ENCODE results near the gene SH3GL3.

The SH3GL3 gene, protein sequence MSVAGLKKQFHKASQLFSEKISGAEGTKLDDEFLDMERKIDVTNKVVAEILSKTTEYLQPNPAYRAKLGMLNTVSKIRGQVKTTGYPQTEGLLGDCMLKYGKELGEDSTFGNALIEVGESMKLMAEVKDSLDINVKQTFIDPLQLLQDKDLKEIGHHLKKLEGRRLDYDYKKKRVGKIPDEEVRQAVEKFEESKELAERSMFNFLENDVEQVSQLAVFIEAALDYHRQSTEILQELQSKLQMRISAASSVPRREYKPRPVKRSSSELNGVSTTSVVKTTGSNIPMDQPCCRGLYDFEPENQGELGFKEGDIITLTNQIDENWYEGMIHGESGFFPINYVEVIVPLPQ

DNA sequence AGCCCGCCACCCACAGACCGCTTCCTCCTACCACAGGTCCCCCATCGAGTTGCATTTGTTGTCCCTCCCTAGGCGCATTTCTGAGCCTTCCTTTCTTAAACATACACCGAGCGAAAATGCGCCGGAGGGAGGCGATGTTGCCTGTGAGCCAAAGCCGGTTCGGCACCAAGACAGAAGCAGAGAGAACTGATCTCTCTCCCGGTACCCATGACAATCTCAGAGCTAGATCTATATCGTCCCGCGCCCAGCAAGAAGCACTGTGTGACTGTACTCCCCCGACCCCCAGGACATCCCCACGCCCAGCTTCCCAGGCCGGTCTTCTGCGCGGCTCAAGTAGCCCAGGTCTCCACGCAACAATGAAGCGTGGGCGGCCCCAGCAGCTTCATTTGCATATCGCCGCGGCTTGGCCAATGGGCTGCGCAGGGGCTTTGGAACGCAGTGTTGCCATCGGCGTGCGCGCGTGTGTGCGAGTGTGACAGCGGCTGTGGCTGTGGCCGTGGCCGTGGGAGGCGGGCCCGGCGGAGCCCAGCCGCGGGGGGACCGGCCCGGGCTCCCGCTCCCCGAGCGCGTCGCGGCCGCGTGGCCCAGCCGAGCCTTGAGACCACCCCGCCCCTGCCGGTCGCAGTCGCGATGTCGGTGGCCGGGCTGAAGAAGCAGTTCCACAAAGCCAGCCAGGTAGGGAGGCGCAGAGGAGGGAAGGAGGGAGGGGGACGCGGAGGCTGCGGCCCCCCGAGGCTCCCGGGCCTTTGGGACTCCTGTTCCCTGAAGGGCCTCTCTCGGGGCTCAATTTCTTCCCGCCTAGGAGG, at the start of gene SH3GL3:
SH3GL3 (plus strand) TSS at position 438 of the 806 bp plus-strand sequence; CDS start at position 631, 193 bp downstream.
- DNase-seq, result peak; percentile 37

DNA sequence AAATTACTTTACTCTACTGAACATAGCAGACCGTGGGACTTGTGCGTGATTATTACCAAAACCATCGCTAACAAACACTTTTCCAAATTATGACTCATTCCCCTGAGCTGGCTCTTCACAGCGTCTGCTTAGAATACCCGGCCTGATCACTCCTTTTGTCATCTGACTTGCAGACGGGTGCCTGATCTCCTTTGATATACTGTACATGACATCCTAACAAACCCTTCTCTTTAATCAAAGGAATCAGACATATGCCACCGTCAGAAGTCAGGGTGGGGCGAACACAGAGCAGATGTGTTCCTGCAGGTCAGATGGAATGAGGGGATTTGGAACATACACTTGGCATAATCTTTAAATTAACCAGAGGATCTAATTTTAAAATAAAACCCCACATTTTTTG, 48.5 kb upstream of the SH3GL3 start:
- DNase-seq, result no peak

DNA sequence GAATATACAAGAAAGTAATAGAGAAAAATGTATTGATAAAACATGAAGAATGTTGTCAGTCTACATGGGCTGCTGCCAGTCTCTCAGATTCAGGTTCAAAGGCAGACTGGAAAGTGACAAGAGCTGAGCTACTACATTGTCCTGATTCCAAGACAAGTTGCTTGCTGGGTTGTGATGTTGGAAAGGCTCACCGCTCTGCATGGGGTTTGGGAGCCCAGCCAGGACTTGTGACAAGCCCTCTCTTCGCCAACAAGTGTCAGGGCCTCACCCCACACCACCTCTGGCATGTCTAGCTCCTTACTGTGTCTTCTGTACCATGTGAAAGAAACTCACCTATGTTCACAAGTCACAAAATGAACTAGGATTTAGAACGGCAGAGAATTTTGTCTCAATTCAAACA, 43.0 kb upstream of the SH3GL3 start:
- no peak for DNase-seq

DNA sequence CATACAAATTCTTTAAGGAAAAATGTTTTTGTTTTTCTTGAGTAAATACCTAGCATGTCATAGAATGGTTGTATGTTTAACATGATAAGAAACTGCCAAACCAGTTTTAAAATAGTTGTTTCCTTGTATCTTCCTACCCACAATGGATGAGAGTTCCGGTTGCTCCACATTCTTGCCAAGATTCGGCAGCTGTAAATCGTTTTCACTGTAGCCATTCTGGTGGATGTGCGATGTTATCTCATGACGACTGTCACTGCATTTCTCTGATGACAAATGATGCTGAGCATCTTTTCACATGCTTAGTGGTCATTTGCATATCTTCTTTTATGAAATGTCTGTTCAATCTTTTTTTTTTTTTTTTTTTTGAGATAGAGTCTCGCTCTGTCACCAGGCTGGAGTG, 36.6 kb upstream of the SH3GL3 start:
- no peak for DNase-seq

DNA sequence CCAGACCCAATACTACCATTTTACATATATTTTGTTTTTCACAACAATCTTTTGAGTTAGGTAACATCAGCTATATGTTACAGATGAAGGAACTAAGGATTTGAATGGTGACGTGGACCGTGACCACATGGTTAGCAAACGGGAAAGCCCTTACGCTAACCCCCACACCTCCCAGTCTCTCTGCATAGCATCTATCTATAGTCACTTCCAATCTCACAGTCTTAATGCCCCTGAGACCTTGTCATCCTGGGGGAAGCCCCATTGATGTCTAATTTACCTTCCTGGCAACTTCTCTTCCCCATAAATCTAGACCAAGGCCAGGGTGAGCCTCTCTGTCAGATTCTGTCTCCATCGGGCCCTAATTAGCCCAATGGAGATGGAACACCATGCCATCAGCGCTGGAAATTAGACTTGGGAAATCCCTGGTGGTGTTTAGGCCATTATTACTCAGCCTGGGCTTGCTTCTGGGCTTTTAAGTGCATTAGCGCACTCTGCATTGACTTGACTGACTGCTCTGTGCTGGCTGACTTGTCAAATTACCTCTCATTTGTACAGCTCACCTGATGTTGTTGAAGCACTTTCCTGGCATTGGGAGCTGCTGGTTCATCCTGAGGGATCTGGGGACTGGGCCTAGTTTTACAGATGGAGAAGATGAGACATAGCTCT, 34.0 kb upstream of the SH3GL3 start:
- DNase-seq, result no peak

DNA sequence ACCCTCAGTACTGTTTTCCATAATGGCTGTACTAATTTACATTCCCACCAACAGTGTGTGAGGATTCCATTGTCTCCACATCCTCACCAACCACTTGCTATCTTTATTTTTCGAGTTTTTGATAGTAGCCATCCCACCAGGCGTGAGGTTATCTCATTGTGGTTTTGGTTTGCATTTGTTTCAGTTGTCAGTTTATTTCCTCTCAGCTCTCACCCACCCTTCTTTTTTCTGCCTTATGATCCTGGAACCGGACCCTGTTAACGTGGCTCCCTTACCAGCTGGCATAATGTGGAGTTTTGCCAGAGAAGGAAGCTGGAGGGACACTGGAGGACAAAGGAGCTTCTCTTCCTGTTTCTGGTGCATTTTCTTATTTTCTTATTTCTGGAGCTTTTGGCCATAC, 25.1 kb upstream of the SH3GL3 start:
- no peak for DNase-seq

DNA sequence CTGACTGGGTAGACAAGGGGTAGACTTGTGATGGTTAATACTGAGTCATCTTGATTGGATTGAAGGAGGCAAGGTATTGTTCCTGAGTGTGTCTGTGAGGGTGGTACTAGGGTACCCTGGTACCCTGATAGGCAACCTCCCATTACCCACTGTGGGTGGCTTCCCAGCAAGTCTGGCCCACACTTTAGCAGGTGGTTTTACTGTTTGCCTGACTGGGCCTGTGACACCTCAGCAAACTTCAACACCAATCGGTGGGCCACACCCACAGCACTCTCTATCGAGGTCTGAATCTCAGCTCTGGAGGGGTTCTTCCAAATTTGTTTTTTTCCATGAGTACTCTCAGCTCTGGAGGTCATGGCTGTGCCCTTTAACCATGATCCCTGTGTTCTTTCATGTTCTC, 24.6 kb upstream of the SH3GL3 start:
- no peak for DNase-seq

DNA sequence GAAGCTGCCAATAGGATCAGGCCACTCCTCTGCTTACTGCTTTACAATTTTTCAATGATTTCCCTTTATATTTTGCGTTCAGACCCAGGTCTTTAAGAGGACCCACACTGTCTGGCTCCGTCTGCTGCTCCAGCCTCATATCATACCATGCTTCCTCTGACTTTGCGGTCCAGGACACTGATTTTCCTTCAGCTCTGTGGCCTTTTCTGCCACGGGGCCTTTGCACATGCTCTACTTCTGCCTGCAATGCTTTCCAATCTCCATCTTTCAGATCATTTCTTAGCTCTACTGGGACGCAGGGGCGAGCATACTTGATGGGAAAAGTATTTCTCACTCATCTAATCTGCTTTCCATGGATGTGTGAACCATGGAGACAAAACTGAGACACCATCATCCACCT, 23.0 kb upstream of the SH3GL3 start:
- DNase-seq, result no peak

DNA sequence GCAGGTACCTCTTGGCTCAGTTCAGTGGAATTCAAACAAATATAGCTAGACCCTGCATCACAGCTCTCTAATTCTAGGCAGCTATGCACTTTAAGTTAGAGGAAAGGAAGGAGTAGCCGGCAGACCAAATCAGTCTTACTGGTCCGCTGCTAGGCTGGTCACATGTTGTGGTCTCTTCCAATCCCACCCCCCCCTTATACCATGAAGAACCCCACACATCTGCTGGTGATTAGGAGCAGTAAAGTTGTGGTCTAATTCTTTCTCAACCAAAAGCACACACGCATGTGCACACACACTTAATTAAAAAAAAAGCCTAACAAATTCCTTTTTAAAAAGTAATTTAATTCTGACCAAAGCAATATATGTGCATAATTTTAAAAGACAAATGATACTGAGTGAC, 16.7 kb upstream of the SH3GL3 start:
- DNase-seq, result no peak

DNA sequence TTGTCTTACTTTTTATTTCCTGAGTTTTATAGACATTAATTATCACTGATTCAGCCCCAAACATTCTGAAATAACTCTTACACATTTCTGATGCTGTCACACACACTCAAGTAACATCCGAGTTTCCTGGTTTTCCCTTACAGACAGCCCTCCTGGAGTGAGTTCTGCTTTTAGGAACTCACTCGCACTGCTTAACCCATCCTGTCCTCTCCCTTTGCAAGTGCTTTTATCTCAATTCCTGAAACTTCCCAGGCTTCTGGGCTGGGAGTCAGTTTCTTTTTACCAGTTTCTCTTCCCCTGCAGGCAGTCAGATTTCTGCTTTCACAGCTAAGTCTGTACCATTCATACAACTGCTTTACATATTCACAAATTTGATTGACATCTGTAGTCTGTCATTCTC, 15.6 kb upstream of the SH3GL3 start:
- DNase-seq, result no peak

DNA sequence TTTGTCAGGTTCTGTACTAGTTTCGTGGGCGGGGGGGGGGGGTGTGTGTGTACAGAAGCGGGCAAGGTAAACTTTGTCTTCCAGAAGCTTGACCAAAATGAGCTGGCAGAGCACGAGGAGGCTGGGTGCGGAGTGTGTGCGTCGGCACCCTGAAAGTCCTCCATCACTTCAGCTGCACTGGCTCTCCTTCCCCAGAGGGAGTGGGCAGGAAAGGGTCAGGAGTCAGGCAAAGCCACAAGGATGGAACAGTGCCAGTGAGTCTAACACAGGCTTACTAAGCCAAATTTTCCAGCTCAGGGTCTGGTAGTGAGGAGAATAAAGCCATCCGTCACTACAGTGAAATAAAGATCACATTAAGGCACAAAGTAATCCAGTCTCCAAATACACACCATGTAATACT, 11.9 kb upstream of the SH3GL3 start:
- DNase-seq, result no peak

DNA sequence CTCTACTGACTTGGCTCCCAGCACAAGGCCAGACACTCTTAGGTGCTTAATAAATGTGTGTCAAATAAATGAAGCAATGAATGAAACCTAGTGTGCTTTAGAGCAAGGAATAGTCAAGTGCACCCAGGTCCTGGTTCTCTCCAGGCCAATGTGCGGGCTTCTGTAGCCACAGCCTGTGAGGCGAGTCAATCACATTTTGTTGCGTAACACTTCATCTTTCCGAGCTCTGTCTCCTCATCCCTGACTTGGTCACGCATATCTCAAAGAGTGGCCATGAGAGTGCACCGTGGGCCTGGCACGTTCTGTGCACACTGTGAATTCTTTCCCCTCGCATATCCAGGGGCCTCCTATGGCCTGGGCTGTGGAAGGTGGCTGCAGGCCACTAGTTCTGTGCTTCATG, 11.4 kb upstream of the SH3GL3 start:
- no peak for DNase-seq

DNA sequence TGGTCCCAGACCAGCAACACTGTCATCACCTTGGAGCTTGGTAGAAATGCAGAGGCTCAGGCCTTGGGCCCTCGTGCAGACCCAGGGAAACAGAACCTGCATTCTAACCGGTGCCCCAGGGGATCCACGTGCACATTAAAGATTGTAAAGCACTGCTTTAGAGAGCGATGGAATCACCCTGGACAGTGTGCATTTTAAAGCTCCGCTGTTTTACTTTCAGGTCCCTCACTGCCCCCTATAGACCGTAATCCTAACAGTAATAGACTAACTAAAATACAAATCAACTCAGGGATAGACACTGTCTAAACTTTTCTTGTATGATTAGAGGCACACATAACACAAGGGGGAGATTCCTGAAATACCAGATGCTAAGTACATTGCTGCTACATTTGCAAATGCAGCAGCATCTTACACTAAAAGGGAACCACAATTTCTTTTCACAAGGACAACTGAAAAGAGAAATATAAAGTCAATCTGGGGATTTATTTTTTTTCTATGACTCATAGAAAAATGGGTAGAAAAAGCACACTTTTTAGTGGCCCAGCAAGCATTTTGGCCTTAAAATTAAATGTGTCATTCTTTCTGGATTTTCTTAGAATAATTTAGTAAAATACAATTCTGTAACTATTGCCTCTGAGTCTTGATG, 10.5 kb upstream of the SH3GL3 start:
- DNase-seq, result no peak

DNA sequence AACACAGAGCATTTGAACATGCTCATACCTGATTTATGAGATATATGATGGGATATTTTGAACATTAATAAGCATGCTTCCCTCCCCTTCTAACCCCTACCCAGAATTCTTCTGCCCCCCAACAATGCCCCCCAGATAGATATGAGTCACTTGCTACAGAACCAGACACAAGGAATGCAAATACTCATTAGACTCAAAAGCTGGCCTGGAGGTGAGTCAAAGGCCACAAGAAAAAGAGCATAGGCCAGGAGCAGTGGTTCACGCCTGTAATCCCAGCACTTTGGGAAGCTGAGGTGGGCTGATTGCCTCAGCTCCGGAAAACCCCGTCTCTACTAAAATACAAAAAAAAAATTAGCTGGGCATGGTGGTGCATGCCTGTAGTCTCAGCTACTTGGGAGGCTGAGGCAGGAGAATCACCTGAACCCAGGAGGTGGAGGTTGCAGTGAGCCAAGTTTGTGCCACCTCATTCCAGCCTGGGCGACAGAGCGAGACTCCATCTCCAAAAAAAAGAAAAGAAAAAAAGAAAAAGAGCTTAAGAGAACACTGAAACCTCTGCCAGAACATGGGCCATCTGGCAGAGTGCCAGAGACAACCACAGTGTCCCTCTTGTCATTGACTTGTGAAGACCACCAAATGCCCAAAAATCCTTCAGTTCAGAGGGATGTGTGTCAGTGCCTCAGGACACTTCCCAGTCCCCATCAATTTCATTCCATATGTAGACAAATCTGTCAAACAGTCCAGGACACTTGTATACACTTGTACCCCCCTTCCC, 3.9 kb upstream of the SH3GL3 start:
- DNase-seq, result no peak

DNA sequence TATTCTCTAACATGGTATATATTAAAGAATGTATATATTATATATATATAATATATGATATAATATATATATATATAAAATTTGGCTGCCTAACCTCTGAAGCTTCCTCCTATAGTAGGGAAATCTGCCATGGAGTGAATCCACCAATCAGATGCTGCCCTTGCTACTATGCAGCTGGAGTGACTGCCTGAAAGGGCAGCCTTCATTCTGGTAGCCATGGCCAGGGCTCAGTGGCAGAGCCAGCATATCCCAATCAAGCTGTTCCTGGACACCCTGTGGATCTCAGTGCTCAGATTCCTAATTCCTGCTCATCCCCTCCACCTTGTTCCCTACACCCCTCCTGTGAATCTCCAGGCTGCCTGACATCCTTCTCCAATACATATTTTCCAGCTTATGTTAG, 2.2 kb upstream of the SH3GL3 start:
- DNase-seq, result no peak

DNA sequence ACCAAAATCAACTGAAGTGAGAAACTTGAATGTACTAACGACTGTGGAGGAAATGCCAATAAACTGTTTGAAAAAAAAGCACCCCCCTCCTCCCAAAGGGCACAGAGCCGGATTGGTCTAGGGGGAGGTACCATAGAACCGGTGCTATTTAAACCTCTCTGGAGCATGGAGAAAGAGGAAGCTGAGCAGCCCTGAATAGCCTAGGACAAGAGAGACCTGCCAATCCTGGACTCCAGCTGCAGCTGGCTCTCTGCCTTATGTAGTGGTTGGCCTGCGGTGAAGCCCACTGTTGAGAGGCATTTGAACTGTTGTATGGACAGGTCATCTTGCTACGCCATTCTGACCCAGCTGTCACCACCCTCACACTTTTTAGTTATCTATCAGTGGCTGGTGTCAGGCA, 1.5 kb upstream of the SH3GL3 start:
- DNase-seq, result no peak

DNA sequence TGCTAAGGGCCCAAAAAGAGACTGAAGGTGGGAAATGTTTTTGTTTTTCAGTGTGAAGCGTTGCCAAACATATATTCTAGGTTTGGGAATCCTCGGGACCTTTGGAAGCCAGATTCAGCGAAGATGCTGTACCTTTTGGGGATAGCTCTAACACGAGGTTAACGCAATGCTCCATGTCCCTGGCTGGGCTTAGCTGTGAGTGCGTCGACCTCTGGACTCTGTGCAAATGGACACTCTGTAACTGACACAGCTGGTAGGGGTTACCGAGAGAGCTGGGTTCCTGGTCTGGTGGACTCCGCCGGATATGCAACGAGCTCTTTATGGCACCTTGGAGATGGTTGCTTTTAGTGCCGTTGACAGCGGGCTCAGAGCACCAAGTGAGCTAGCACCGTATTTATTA, 724 bp upstream of the SH3GL3 start:
- no peak for DNase-seq

DNA sequence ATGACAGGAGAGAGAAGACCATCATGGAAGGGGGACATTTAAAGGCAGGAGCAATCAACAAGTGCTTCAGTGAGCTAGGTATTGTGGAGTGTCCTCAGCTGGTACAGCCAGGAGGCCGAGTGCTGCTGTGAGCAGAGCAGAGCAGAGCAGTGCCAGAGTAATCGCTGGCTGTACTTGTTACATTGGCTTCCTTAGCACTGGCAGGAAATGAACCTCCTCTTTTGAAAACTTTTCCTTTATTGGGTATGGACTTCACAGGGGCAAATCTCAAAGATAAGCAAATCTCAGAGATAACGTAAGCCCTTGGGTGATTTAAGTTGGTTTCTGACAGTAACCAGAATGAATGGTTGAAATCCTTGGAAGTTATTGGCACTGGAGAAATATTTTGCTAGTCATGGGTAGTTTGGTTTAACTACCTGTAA, 2.1 kb downstream of the SH3GL3 start:
- no peak for DNase-seq

DNA sequence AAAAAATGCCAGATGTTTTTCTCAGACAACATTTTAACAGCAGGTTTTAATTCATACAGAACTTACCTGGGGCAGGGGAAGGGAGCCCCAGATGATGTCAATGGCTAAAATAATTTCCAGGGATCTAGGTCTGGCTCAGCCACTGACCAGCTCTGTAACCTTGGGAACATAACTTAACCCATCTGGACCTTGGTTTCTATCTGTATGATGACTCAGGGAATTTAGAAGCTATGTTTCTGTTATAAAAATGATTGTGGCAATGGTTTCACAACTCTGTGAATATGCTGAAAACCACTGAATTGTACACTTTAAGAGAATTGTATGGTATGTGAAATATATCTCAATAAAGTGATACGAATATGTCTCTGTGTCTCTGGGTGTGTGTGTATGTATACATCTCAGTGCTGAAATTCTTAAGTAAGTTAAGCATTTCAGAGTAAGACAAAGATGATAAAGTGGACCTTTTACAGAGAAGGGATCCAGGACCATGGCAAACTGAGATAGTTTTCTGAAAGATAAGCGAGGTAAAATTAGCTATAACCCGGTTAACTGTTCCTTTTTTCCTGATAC, 2.9 kb downstream of the SH3GL3 start:
- no peak for DNase-seq

DNA sequence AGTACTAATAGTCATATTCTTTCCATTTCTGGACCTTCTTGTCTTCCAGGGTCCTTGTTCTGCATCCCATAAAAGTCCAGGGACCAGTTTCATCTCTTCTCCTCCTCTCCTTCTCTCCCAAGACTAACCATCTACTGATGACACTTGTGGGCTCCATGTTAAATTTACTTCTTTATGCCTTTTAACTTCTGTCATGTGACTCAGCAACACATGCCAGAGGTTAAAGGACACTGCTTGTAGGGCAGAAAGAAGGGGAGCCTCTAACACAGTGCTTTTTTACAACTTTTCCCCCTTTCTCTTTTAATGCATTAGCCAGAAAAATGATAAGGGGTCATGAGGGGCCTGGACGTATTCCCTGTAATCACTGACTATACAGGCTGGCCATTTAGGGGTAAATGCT, 10.0 kb downstream of the SH3GL3 start:
- DNase-seq, result no peak

DNA sequence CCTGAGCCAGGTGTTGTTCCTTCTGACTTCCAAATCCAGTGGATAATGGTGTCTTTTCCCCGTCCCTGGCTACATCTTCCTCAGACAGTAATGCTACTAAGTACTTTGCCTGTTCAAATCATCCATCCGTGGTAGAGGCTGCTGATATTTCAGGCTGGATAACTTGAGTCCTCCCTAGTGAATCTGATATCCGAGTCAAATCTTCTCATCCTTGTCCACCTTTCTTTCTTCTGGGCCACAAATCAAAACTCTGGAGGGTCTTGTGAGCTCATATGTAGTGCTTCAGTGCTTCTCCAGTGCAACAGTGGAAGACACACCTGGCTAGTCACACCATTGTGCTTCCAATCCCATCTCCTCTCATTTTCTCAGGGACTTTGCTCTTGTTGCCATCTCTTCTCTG, 11.2 kb downstream of the SH3GL3 start:
- DNase-seq, result no peak

DNA sequence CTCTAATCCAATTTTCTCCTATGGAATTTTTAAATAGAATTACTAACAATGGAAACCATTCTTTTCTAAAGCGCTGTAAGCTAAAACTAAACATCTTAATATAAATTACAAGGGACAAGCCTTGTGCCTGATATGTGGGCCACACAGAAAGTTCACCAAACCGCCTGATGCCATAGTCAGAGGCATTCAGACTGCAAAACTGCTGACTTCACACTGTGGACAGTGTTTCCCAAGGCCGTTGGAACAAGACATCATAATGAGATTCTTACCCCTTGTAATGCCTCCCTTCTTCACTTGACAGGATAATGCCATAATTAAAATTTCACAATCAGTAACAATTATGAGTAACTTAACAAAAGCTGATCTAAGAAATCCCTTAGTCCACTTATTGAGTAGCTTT, 14.9 kb downstream of the SH3GL3 start:
- DNase-seq, result no peak

All from activated CD4-positive, CD25-positive, alpha-beta regulatory T cell treated with anti-CD3 and anti-CD28 coated beads, Interleukin-2, amount 50 U/mL, for 72 hours (primary cell).